Spleen (tissue), 7 donors: ENCODE data around the gene PCYT2.

Source experiments
- CTCF ChIP-seq, 11 experiments: fragments of 200-600 bp in 7 of 11; fragments of 450-650 bp in 4 of 11; sonication (generic) in 4 of 11; IDR thresholded peaks in 8 of 11; conservative IDR thresholded peaks in 3 of 11; 1 replicate in 7 of 11; 2 replicates in 4 of 11; pipeline versions ENCODE4 v1.4.0 to v1.8.0; 2016 to 2021; ENCODE audit warnings: antibody characterized with exemption in 11 of 11, inconsistent platforms in 4 of 11, mild to moderate bottlenecking in 1 of 11
- POLR2A ChIP-seq, 3 donors: fragments of 450-650 bp; IDR thresholded peaks; one replicate each; pipeline ENCODE4 v1.5.1; 2017; ENCODE audit warnings: antibody characterized with exemption in 3 of 3, mild to moderate bottlenecking in 1 of 3
- POLR2AphosphoS5 ChIP-seq, 3 donors: sonication (generic); formaldehyde crosslinking; IDR thresholded peaks; one replicate each; pipeline ENCODE4 v1.5.1; 2017; ENCODE audit warnings: antibody characterized with exemption in 3 of 3
- donor health status: DM: no; HTN: no; CAD: no; lungs with moderate emphysema.
- donor health status: DM: no; HTN: no; CAD: no.
- donor health status: DM: no; HTN: no; CAD: no.

GRCh38 chr17:81954131-81955057, 43.2 kb upstream of the PCYT2 start:
- TF ChIP-seq POLR2A (IDR thresholded peaks at IDR 0.05) (no peak), POLR2AphosphoS5 (IDR thresholded peaks at IDR 0.05) (no peak), CTCF (IDR thresholded peaks at IDR 0.05 in 8 of 11, conservative IDR thresholded peaks at IDR 0.05 in 3 of 11) (no peak)
